ENCODE results near the gene TRIM67.

TRIM67 gene

DNA sequence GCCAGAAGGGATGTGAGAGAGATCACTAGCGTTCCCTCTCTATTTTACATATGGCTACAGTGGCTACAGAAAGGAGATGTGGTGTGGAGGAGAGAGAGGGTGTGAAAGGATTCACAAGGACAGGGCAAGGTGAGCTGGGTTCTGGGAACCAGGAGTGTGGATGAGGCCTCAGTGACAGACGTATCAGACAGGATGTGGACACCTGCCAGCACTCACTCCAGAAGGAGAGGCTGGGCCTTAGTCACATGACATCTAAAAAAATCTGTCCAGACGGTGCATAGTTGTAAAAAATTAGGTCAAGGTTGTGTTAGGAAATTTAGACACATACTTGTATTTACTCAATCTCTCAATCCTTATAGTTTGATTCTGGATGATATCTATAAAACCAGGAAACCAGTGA lies 10.6 kb downstream of the TRIM67 start:
- H3K4me1 ChIP-seq (ENCODE audit: control insufficient read depth, insufficient read depth, low read length) = peaks cover 21% of the 10 kb centered on the region
- H3K9ac ChIP-seq (ENCODE audit: low read length) = peak overlapping the region; percentile 40
- H3K36me3 ChIP-seq (ENCODE audit: control insufficient read depth, insufficient read depth, low read length, severe bottlenecking) = no peaks in the 10 kb centered on the region
- no peaks in the 10 kb centered on the region for H3K9me3 ChIP-seq (ENCODE audit: control insufficient read depth, low read length)
- peak; percentile 7 for DNase-seq (ENCODE audit: low read depth)
- H3K4me3 ChIP-seq (ENCODE audit: low read length) = peak overlapping the region; percentile 9
- H3K27me3 ChIP-seq (replicated peaks; ENCODE audit: control insufficient read depth, insufficient read depth, low read length) = peaks cover 15% of the 10 kb centered on the region

GRCh38 chr1:231176421-231176820 lies 14.6 kb downstream of the TRIM67 start:
- Histone ChIP-seq H3K4me1 (ENCODE audit: control insufficient read depth, insufficient read depth, low read length) (peaks cover 20% of the 10 kb centered on the region), H3K4me3 (ENCODE audit: low read length) (no peak overlapping the region), H3K9me3 (ENCODE audit: control insufficient read depth, low read length) (peaks cover 4% of the 10 kb centered on the region), H3K9ac (ENCODE audit: low read length) (no peak overlapping the region), H3K27me3 (replicated peaks; ENCODE audit: control insufficient read depth, insufficient read depth, low read length) (peaks cover 15% of the 10 kb centered on the region), H3K36me3 (ENCODE audit: control insufficient read depth, insufficient read depth, low read length, severe bottlenecking) (no peaks in the 10 kb centered on the region)
- DNase-seq (ENCODE audit: low read depth) = no peak

- Histone ChIP-seq H3K9me3 (ENCODE audit: control insufficient read depth, low read length) (peaks cover 4% of the 10 kb centered on the region), H3K9ac (ENCODE audit: low read length) (no peak overlapping the region), H3K27me3 (replicated peaks; ENCODE audit: control insufficient read depth, insufficient read depth, low read length) (peaks cover 18% of the 10 kb centered on the region)
These were observed 15.4 kb downstream of the TRIM67 start for GRCh38 chr1:231177226-231177625.

DNA sequence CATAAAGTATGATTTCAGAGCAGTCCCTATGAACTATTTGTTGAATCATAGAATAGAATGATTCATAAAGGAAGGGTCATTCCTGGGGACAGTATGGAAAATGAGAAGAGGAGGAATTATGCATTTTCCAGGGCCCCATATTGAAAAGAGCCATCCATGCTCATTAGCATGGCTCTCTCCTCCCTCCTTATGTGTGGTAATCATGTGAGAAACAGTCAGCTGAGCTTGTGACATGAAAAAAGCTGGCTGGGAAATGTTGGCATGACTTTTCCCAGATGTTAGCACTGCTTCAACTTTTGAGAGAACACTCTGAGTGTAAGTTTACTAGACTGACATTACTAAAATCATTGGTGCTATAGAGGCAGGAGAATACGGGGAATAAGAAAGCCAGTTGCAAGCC lies 16.1 kb downstream of the TRIM67 start:
- Histone ChIP-seq H3K9ac (ENCODE audit: low read length) (no peak overlapping the region), H3K4me3 (ENCODE audit: low read length) (peak overlapping the region; percentile 15), H3K4me1 (ENCODE audit: control insufficient read depth, insufficient read depth, low read length) (peaks cover 6% of the 10 kb centered on the region), H3K9me3 (ENCODE audit: control insufficient read depth, low read length) (peaks cover 4% of the 10 kb centered on the region), H3K27me3 (replicated peaks; ENCODE audit: control insufficient read depth, insufficient read depth, low read length) (peaks cover 25% of the 10 kb centered on the region), H3K36me3 (ENCODE audit: control insufficient read depth, insufficient read depth, low read length, severe bottlenecking) (no peaks in the 10 kb centered on the region)
- no peak for DNase-seq (ENCODE audit: low read depth)

More at GRCh38 chr1:231177226-231177625, 15.4 kb downstream of the TRIM67 start:
- Histone ChIP-seq H3K4me1 (ENCODE audit: control insufficient read depth, insufficient read depth, low read length) (peaks cover 13% of the 10 kb centered on the region), H3K36me3 (ENCODE audit: control insufficient read depth, insufficient read depth, low read length, severe bottlenecking) (no peaks in the 10 kb centered on the region), H3K4me3 (ENCODE audit: low read length) (no peak overlapping the region)
- no peak for DNase-seq (ENCODE audit: low read depth)

DNA sequence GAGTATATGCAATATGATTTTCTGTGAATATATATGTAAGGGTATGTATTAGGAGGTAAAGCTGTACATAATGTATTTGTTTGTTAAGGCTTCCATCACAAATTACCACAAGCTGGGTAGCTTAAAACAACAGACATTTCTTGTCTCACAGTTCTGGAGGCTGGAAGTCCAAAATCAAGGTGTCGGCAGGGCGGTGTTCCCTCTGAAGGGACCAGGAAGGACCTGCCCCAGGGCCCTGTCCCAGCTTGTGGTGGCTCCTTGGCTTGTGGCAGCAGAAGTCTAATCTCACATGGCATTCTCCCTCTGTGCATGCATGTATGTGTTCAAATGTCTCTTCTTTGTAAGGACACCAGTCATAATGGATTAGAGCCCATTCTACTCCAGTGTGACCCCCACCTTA lies 17.1 kb downstream of the TRIM67 start:
- Histone ChIP-seq H3K36me3 (ENCODE audit: control insufficient read depth, insufficient read depth, low read length, severe bottlenecking) (no peaks in the 10 kb centered on the region), H3K4me1 (ENCODE audit: control insufficient read depth, insufficient read depth, low read length) (peaks cover 5% of the 10 kb centered on the region), H3K4me3 (ENCODE audit: low read length) (no peak overlapping the region), H3K27me3 (replicated peaks; ENCODE audit: control insufficient read depth, insufficient read depth, low read length) (peaks cover 27% of the 10 kb centered on the region), H3K9me3 (ENCODE audit: control insufficient read depth, low read length) (peaks cover 4% of the 10 kb centered on the region), H3K9ac (ENCODE audit: low read length) (no peak overlapping the region)
- no peak for DNase-seq (ENCODE audit: low read depth)

GRCh38 chr1:231180034-231180433 lies 18.2 kb downstream of the TRIM67 start:
- Histone ChIP-seq H3K9ac (ENCODE audit: low read length) (no peak overlapping the region), H3K27me3 (replicated peaks; ENCODE audit: control insufficient read depth, insufficient read depth, low read length) (peaks cover 33% of the 10 kb centered on the region), H3K9me3 (ENCODE audit: control insufficient read depth, low read length) (peaks cover 4% of the 10 kb centered on the region), H3K4me1 (ENCODE audit: control insufficient read depth, insufficient read depth, low read length) (peaks cover 5% of the 10 kb centered on the region), H3K36me3 (ENCODE audit: control insufficient read depth, insufficient read depth, low read length, severe bottlenecking) (no peaks in the 10 kb centered on the region), H3K4me3 (ENCODE audit: low read length) (no peak overlapping the region)
- no peak for DNase-seq (ENCODE audit: low read depth)

DNA sequence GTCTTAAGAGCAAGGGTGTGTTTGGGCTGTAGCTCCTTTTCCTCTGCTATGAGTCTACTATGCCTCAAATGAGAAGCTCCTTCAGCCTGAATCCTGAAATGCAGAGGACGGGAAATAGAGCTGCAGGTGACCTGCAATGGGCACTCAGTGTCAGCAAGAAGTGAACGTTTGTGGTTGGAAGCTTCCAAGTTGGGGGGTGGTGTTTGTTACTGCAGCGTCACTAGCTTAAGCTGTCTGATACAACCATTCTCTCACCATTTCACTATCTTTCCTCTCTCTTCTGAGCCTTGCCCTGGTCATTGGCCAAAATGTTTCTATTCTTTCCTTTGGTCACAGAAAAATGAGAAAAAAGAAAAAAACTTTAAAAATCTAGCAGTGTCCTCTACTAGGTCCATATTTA lies 19.4 kb downstream of the TRIM67 start:
- Histone ChIP-seq H3K27me3 (replicated peaks; ENCODE audit: control insufficient read depth, insufficient read depth, low read length) (peaks cover 37% of the 10 kb centered on the region), H3K9me3 (ENCODE audit: control insufficient read depth, low read length) (peaks cover 4% of the 10 kb centered on the region), H3K4me1 (ENCODE audit: control insufficient read depth, insufficient read depth, low read length) (peaks cover 5% of the 10 kb centered on the region), H3K9ac (ENCODE audit: low read length) (no peak overlapping the region), H3K36me3 (ENCODE audit: control insufficient read depth, insufficient read depth, low read length, severe bottlenecking) (no peaks in the 10 kb centered on the region), H3K4me3 (ENCODE audit: low read length) (no peak overlapping the region)
- DNase-seq (ENCODE audit: low read depth) = no peak

DNA sequence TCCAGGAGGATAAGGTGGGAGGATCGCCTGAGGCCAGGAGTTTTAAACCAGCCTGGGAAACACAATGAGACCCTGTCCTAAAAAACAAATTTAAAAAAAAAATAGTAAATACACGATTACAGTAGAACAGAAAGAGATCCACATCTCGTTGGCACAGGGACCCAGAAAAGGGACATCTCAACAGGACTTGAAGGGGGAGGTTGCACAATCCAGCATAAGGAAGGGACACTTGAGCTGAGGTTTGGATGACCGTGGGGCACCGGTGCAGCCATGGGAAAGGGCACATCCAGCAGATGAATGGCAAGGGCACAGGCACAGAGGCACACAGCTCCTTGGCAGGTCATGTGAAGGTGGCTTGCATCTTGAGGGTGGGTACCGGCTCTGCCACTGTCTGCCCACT lies 20.5 kb downstream of the TRIM67 start:
- Histone ChIP-seq H3K4me3 (ENCODE audit: low read length) (no peak overlapping the region), H3K9ac (ENCODE audit: low read length) (no peak overlapping the region), H3K4me1 (ENCODE audit: control insufficient read depth, insufficient read depth, low read length) (peaks cover 5% of the 10 kb centered on the region), H3K27me3 (replicated peaks; ENCODE audit: control insufficient read depth, insufficient read depth, low read length) (peaks cover 45% of the 10 kb centered on the region), H3K36me3 (ENCODE audit: control insufficient read depth, insufficient read depth, low read length, severe bottlenecking) (no peaks in the 10 kb centered on the region), H3K9me3 (ENCODE audit: control insufficient read depth, low read length) (peaks cover 4% of the 10 kb centered on the region)
- DNase-seq (ENCODE audit: low read depth) = no peak

GRCh38 chr1:231183639-231184590 lies 22.1 kb downstream of the TRIM67 start:
- Histone ChIP-seq H3K4me3 (ENCODE audit: low read length) (no peak overlapping the region), H3K36me3 (ENCODE audit: control insufficient read depth, insufficient read depth, low read length, severe bottlenecking) (no peaks in the 10 kb centered on the region), H3K27me3 (replicated peaks; ENCODE audit: control insufficient read depth, insufficient read depth, low read length) (peaks cover 49% of the 10 kb centered on the region), H3K4me1 (ENCODE audit: control insufficient read depth, insufficient read depth, low read length) (no peaks in the 10 kb centered on the region), H3K9ac (ENCODE audit: low read length) (no peak overlapping the region), H3K9me3 (ENCODE audit: control insufficient read depth, low read length) (peaks cover 4% of the 10 kb centered on the region)
- no peak for DNase-seq (ENCODE audit: low read depth)

DNA sequence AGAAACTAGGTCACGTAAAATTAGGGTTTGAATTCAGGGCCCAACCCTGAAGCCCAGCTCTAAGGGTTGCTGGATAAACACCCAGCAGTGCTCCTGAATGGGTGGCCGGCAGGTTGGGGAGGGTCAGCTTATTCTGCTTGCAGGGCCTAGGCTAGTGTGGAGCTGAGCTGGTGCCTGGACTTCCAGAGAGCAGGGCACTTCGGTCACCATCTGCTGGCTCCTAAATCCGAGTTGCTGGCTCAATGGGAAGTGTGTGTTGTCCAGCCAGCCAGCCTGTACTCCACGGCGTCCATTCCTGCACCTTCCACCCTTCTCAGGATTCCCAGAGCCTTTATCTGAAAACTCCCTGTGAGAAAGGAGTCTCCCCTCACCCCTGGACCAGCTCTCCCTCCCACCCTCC lies 23.0 kb downstream of the TRIM67 start:
- Histone ChIP-seq H3K4me1 (ENCODE audit: control insufficient read depth, insufficient read depth, low read length) (no peaks in the 10 kb centered on the region), H3K9ac (ENCODE audit: low read length) (no peak overlapping the region), H3K4me3 (ENCODE audit: low read length) (no peak overlapping the region), H3K9me3 (ENCODE audit: control insufficient read depth, low read length) (peaks cover 5% of the 10 kb centered on the region), H3K27me3 (replicated peaks; ENCODE audit: control insufficient read depth, insufficient read depth, low read length) (peaks cover 54% of the 10 kb centered on the region), H3K36me3 (ENCODE audit: control insufficient read depth, insufficient read depth, low read length, severe bottlenecking) (no peaks in the 10 kb centered on the region)
- no peak for DNase-seq (ENCODE audit: low read depth)

- DNase-seq (ENCODE audit: low read depth) = no peak
- H3K36me3 ChIP-seq (ENCODE audit: control insufficient read depth, insufficient read depth, low read length, severe bottlenecking) = no peaks in the 10 kb centered on the region
- peaks cover 5% of the 10 kb centered on the region for H3K9me3 ChIP-seq (ENCODE audit: control insufficient read depth, low read length)
- H3K9ac ChIP-seq (ENCODE audit: low read length) = no peak overlapping the region
- H3K4me3 ChIP-seq (ENCODE audit: low read length) = no peak overlapping the region
- no peaks in the 10 kb centered on the region for H3K4me1 ChIP-seq (ENCODE audit: control insufficient read depth, insufficient read depth, low read length)
- peaks cover 59% of the 10 kb centered on the region for H3K27me3 ChIP-seq (replicated peaks; ENCODE audit: control insufficient read depth, insufficient read depth, low read length)
These were observed 23.5 kb downstream of the TRIM67 start for GRCh38 chr1:231185391-231185790.

All from adipocyte (in vitro differentiated cells).